HG03108 (cell line): Measurements from ENCODE around the gene NUP188.
A peak's percentile ranks its signal among the peaks of the same experiment; 100 is the strongest.

ENCODE experiments used
- ATAC-seq: cut with Tn5 transposase; IDR thresholded peaks from one replicate; pipeline ENCODE4 v1.9.1; 2021; ENCODE audit warnings: moderate library complexity; ENCODE audit not compliant: unreplicated experiment

The NUP188 gene

DNA sequence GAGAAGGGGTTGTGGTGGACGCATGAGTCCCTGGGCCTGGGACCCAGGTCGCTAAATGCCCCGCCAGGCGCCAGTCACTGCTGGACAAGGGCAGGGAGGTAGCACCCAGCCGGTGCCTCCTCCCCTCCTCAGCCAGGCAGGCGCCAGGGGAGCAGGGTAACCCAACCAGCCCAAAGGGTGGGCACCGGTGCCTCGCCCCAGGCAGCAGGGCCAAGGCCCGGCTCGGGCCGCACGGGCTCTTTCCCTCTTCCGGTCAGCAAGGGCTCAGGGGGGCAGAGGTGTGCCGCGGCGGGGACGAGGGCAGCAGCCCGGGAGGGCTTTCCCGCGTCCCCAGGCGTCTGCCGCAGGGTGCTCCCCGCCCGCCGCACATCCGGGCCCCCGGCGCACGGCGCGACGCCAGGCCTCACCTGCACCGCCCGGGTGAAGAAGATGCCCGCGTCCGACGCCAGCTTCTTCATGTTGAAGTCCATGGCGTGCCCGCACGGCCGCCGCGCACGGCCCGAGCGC lies 80.2 kb downstream of the NUP188 start:
- peak; percentile 37 for ATAC-seq

DNA sequence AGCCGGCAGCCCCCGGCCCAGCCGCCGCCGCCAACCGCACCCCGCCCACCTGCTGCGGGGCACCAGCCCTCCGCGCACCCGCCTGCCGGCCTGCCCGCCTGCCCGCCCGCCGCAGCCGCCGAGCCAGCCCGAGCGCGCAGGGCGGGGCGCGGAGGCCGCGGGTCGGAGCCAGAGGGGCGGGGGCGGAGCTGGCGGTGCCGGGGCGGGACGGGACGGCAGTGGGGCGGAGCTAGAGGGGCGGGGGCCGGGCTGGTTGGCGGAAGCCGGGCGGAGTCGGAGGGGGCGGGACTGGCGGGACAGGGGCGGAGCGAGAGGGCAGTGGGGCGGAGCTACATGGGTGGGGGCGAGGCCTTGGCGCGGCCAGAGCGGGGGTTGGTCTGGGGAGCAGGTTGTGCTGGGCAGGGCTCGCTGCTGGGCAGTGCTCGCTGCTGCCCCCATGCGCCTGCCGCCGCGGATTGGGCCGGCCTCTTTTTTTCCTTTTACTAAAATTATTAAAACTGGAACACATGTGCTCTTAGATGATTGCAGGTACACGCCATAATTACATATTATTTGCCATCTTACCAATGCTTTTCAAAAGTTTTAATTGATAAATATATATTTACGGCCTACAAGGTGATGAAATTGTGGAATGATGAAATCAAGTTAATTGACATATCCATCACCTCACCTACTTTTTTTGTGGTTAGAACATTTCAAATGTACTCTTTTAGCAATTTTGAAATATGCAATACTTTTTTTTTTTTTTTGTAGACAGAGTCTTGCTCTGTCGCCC lies 80.9 kb downstream of the NUP188 start, which contains the start of gene SH3GLB2:
TSS of gene SH3GLB2 (minus strand) at position 140 of the 775 bp plus-strand sequence. CDS start 177 bp downstream, outside the sequence.
- ATAC-seq, result peak; percentile 82

DNA sequence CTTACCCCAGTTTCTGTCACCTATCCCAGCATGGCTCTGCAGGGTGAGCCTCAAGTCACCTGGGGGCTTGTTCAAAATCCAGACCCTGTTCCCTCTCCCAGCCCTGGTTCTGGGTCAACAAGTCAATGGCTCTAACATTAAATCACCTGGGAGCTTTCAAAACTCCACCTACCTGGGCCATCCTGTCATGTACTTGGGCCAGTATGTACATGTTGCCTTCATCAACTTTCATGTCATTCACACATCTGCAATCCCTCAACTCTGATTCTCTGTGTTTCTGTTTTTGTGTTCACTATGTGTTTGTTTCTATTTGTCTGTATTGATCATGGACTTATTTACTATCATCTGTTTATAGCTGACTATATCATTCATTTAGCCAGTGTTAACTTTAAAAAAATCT lies 82.7 kb downstream of the NUP188 start:
- no peak for ATAC-seq

GRCh38 chr9:129031514-129031913 lies 84.0 kb downstream of the NUP188 start:
- no peak for ATAC-seq

- ATAC-seq, result no peak
Observed at GRCh38 chr9:129032541-129033159, 85.2 kb downstream of the NUP188 start.

DNA sequence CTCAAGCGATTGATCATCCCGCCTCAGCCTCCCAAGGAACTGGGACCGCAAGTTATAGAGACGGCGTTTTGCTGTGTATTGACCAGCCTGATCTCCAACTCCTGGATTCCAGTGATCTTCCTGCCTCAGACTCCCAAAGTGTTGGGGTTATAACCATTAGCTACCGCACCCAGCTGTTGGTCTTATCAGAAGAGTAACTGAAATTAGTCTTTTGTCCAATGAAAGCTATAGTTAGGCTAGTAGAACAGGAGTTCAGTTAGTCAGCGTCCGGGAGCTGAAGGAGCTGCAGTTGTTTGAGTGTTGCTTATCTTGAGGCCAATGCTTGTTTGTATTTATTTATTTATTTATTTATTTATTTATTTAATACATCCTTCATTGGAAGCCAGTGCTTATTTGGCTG lies 85.7 kb downstream of the NUP188 start:
- no peak for ATAC-seq

- peak; percentile 1 for ATAC-seq
Observed at GRCh38 chr9:129035838-129036237, 88.3 kb downstream of the NUP188 start.

DNA sequence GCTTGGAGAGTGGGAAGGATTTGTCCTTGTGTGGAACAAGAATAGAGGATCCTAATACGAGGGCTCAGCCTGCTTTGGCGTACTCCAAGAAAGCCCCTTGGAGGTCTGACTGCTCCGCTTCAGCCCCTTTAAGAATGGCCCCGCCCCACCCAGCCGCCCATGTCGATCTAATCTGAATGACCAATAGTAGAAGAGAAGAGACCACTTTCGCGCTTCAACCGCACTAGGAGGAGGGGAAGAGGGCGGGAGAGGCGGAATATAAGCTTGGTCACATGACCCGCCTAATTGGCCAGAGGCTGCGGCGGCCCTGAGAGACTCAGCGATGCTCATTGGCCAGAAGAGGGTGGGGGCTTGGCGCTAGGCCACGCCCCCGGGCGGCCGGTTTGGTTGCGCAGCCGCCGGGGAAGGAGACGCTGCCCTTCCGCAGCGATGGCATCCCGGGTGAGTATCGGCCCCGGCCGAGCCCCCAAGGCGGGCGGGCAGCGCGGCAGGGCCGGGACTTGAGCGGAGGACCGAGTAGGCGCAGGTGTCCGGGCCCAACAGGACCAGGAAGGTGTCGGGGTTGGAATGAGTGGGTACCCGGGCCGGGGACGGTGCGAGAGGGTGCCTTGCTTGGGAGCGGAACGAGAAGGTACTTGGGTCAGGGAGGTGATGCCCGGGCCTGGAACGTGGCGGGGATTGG lies 88.9 kb downstream of the NUP188 start, which contains the start of gene MIGA2:
TSS of gene MIGA2 (plus strand) at position 386 of the 682 bp plus-strand sequence. CDS start 3,969 bp downstream, outside the sequence.
- peak; percentile 97 for ATAC-seq

GRCh38 chr9:129036923-129037766 lies 89.6 kb downstream of the NUP188 start:
- ATAC-seq, result no peak

DNA sequence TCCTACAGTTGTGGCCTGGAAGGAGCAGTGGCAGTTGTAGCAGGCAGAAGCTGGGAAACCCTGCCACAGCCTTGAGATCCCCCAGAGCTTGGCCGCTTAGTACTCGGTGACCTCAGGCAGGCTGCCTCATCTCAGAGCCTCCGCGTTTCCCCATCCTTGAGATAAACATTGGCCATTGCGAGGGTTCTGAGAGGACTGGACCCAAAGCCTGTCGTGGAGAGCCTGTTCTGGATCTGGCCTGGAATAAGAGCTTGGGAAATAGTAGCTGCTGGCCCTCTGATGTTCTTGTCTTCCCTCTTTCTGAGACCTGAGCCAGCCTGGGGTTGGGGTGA lies 90.2 kb downstream of the NUP188 start:
- no peak for ATAC-seq

DNA sequence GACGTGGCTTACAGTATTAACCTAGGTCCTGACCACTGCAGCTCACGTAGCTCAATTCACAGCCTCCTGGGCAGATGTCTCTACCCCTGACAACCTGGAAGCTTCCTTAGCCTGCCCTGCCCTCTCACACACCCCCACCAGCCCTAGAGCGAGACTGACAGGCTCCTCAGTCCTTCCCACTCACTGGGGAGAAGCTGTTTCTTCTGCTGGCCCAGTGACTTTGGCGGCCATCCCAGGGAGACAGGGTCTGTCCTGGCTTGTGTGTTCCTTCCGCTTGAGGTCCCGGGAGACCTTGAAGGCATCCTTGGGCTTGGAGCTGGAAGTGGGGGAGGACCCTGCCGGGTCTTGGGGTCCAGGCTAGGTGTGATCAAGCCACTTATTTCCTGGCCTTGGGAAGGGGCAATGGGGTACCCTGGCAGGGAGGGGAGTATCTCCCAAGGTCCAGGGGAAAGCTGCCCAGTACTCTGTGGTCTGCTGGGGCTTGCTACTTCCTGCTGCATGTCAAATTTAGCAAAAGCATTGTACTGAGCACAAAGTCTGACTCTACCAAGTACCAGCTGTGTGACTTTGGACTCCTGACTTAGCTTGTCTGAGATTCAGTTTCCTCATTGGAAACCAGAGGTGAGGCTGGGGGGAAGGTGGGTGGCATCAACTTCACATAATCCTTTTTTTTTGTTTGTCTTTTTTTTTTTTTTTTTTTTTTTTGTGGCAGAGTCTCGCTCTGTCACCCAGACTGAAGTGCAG lies 90.8 kb downstream of the NUP188 start:
- no peak for ATAC-seq

DNA sequence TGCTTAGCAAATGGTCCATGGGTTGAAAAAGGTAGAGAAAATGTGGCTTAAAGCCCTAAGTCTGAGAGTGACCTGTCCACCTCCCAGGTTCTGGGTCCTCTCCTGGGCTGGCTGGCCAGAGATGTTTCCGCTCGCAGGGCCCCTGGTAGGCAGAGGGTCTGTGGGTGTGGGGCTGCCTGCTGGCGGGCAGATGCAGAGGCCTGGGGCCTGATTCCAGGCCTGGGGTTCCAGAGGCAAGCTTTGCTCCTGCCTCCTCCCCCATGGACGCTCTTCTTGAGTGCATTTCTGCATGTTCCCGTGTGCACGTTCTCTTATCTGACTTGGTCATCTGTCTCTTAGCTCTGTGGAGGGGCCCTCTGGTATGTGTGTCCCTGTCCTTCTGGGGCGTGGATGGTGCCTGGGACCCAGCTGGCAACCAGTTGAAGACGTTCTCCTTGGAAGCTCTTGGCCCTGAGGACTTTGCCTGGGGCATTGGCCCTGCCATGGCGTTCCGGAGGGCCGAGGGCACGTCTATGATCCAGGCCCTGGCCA lies 92.7 kb downstream of the NUP188 start:
- ATAC-seq, result no peak

GRCh38 chr9:129042016-129042415 lies 94.5 kb downstream of the NUP188 start:
- no peak for ATAC-seq

GRCh38 chr9:129052592-129052991 lies 105.1 kb downstream of the NUP188 start:
- no peak for ATAC-seq

DNA sequence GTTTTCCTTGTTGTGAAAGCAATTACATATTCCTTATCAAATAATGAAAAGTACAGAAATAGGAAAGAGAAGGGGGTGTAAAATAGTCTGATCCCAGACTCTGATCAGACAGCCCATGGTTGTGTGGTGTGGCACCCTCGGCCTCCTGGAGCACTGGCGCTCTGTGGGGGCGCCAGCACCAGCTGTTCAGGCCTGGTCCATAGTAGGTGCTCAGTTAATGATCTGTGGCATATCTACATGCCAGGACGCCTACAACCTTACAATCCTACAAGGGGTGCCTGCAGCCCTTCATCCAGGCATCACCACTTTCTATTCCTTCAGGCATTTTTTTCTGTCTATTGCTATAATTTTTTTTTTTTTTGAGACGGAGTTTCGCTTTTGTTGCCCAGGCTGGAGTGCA lies 105.5 kb downstream of the NUP188 start:
- no peak for ATAC-seq

DNA sequence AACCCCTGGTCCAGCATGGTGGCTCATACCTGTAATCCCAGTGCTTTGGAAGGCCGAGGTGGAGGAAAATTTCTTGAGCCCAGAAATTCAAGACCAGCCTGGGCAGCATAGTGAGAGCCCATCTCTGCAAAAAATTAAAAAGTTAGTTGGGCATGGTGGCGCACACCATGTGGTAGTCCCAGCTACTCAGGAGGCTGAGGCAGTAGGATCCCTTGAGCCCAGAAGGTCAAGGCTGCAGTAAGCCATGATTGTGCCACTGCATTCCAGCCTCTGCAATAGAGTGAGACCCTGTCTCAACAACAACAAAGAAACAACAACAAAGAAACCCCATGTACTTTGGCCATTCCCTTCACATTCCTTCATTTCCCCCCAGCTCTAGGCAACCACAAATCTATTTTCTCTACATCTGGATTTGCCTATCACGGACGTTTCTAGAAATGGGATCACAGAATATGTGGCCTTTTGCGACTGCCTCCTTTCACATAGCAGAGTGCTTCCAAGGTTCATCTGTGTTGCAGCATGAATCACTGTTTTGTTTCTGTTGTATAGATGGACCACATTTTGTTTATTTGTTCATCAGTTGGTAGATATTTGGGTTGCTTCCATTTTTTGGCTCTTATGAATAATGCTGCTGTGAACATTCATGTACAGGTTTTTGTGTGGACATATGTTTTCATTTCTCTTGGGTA lies 106.8 kb downstream of the NUP188 start:
- ATAC-seq, result no peak
